Esophagus squamous epithelium (tissue), 4 donors: Measurements from ENCODE around the gene CALU.

ENCODE experiments used
- CTCF ChIP-seq, 6 experiments: fragments of 450-650 bp in 4 of 6; fragments of 200-600 bp in 2 of 6; sonication (generic) in 2 of 6; IDR thresholded peaks; one replicate each; pipeline ENCODE4 v1.5.1; 2016 to 2019; ENCODE audit warnings: antibody characterized with exemption in 6 of 6, mild to moderate bottlenecking in 4 of 6, moderate library complexity in 4 of 6
- POLR2A ChIP-seq, 4 donors: fragments of 450-650 bp; IDR thresholded peaks; one replicate each; pipeline ENCODE4 v1.6.1; 2017; ENCODE audit warnings: antibody characterized with exemption in 4 of 4, mild to moderate bottlenecking in 4 of 4, moderate library complexity in 3 of 4

DNA sequence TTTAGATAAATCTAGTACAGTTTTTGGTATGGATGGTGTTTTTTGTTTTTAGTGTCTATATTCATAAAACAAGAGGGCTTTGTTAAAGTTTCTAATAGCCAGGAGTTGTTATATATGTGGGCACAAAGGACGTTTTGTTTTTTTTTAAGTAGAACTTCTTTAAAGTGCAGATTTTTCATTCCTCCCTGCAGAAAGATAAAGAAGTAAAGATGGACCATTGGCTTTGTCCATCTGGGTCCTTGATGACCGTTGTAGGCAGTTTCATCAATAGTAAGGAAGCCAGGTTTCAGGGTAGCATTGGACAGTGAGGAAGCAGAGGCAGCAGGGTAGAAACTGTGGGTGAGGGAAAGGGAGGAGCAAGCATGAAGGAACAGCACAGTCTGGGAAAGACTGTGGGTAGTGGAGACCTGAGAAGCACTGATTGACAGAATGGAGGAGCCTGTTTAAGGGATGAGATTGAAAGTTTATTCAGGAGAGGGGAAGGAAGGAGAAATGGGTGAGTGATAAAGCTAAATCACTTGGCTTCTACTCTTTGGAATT is 5.3 kb downstream of the CALU start:
- no peak for TF ChIP-seq POLR2A (IDR thresholded peaks at IDR 0.05)
- TF ChIP-seq CTCF (IDR thresholded peaks at IDR 0.05): no peak
